H9 (cell line): ENCODE data around the gene HPS4. TPM values are rescaled to one million over a fixed set of nuclear protein-coding genes. Genes with fewer than 3 reads are reported as not detected.

Source experiments
- DNase-seq: peaks from one replicate; pipeline ENCODE4 v3.0.0-alpha.2; 2017
- H2AFZ ChIP-seq: one replicate; pipeline ENCODE4 v1.6.1; 2013; ENCODE audit warnings: mild to moderate bottlenecking, low read length, control low read depth, moderate library complexity
- H2AK5ac ChIP-seq: 2 replicates; pipeline ENCODE4 v1.6.1; 2013; ENCODE audit warnings: low read length, control low read depth, mixed read lengths; ENCODE audit not compliant: insufficient read length
- H2BK120ac ChIP-seq: one replicate; pipeline ENCODE4 v1.6.1; 2013; ENCODE audit warnings: low read depth, mild to moderate bottlenecking, low read length, control low read depth, inconsistent platforms; ENCODE audit not compliant: poor library complexity, severe bottlenecking
- H2BK12ac ChIP-seq: 2 replicates; pipeline ENCODE4 v1.6.1; 2013; ENCODE audit warnings: low read length, control low read depth, mixed read lengths, low read depth; ENCODE audit not compliant: insufficient read length
- H2BK15ac ChIP-seq: 2 replicates; pipeline ENCODE4 v1.6.1; 2013; ENCODE audit warnings: low read depth, low read length, control low read depth
- H2BK20ac ChIP-seq: one replicate; pipeline ENCODE4 v1.6.1; 2013; ENCODE audit warnings: low read depth, mild to moderate bottlenecking, low read length, control low read depth, inconsistent platforms; ENCODE audit not compliant: poor library complexity, severe bottlenecking
- H2BK5ac ChIP-seq: 2 replicates; pipeline ENCODE4 v1.6.1; 2013; ENCODE audit warnings: low read length, control low read depth, mixed read lengths; ENCODE audit not compliant: insufficient read length
- H3K14ac ChIP-seq: 2 replicates; pipeline ENCODE4 v1.6.1; 2013; ENCODE audit warnings: low read length, control low read depth; ENCODE audit not compliant: insufficient read depth
- H3K18ac ChIP-seq: 2 replicates; pipeline ENCODE4 v1.6.1; 2013; ENCODE audit warnings: low read depth, mild to moderate bottlenecking, mixed read lengths, low read length, control low read depth; ENCODE audit not compliant: insufficient read length
- H3K23ac ChIP-seq: 2 replicates; pipeline ENCODE4 v1.6.1; 2013; ENCODE audit warnings: low read length, control low read depth, mixed read lengths, low read depth; ENCODE audit not compliant: insufficient read length
- H3K23me2 ChIP-seq: 2 replicates; pipeline ENCODE4 v1.6.1; 2013; ENCODE audit warnings: low read depth, mild to moderate bottlenecking, mixed read lengths, low read length, control low read depth; ENCODE audit not compliant: insufficient read length, poor library complexity, severe bottlenecking
- H3K27ac ChIP-seq: 2 replicates; pipeline ENCODE4 v1.5.1; 2013; ENCODE audit warnings: low read length, control low read depth, mixed read lengths, low read depth; ENCODE audit not compliant: insufficient read length
- H3K27me3 ChIP-seq: 2 replicates; pipeline ENCODE4 v1.6.1; 2013; ENCODE audit warnings: low read length, control low read depth, inconsistent platforms; ENCODE audit not compliant: insufficient read depth
- H3K4ac ChIP-seq: 2 replicates; pipeline ENCODE4 v1.6.1; 2013; ENCODE audit warnings: low read depth, mild to moderate bottlenecking, control low read depth, inconsistent platforms, low read length, moderate library complexity
- H3K4me1 ChIP-seq: 2 replicates; pipeline ENCODE4 v1.6.1; 2013; ENCODE audit warnings: low read length, control low read depth, inconsistent platforms; ENCODE audit not compliant: insufficient read depth
- H3K4me2 ChIP-seq: 2 replicates; pipeline ENCODE4 v1.6.1; 2013; ENCODE audit warnings: low read length, control low read depth, mixed read lengths; ENCODE audit not compliant: insufficient read length, insufficient read depth
- H3K56ac ChIP-seq: 2 replicates; pipeline ENCODE4 v1.6.1; 2013; ENCODE audit warnings: low read depth, mild to moderate bottlenecking, mixed read lengths, low read length, control low read depth; ENCODE audit not compliant: insufficient read length
- H3K79me1 ChIP-seq: 2 replicates; pipeline ENCODE4 v1.6.1; 2013; ENCODE audit warnings: low read depth, mild to moderate bottlenecking, moderate library complexity, low read length, control low read depth, inconsistent platforms; ENCODE audit not compliant: insufficient read depth, poor library complexity, severe bottlenecking
- H3K79me2 ChIP-seq: 2 replicates; pipeline ENCODE4 v1.6.1; 2013; ENCODE audit warnings: low read length, control low read depth, inconsistent platforms; ENCODE audit not compliant: insufficient read depth
- H3K9ac ChIP-seq: 2 replicates; pipeline ENCODE4 v1.6.1; 2013; ENCODE audit warnings: low read length, control low read depth, mixed read lengths; ENCODE audit not compliant: insufficient read length; ENCODE audit errors: extremely low read depth
- H3K9me3 ChIP-seq: one replicate; pipeline ENCODE4 v1.6.1; 2013; ENCODE audit warnings: low read depth, low read length, inconsistent platforms; ENCODE audit not compliant: control insufficient read depth
- H3T11ph ChIP-seq: one replicate; pipeline ENCODE4 v1.6.1; 2013; ENCODE audit warnings: mild to moderate bottlenecking, low read length, control low read depth, inconsistent platforms
- H4K20me1 ChIP-seq: one replicate; pipeline ENCODE4 v1.6.1; 2013; ENCODE audit not compliant: control insufficient read depth, insufficient read length, insufficient read depth
- H4K5ac ChIP-seq: 2 replicates; pipeline ENCODE4 v1.6.1; 2013; ENCODE audit warnings: low read depth, mild to moderate bottlenecking, mixed read lengths, low read length, control low read depth; ENCODE audit not compliant: insufficient read length
- H4K8ac ChIP-seq: replicated peaks from 2 replicates; pipeline ENCODE4 v1.6.1; 2013; ENCODE audit warnings: low read length, control low read depth, mixed read lengths, low read depth; ENCODE audit not compliant: insufficient read length
- H4K91ac ChIP-seq: 2 replicates; pipeline ENCODE4 v1.6.1; 2013; ENCODE audit warnings: low read depth, mild to moderate bottlenecking, moderate library complexity, mixed read lengths, low read length, control low read depth; ENCODE audit not compliant: insufficient read length
- H3K27ac Mint-ChIP-seq, 3 experiments: 2 replicates in 2 of 3; 3 replicates in 1 of 3; pipeline ENCODE4 v1.8.0; 2020 to 2021; ENCODE audit warnings: mixed read lengths in 3 of 3, mild to moderate bottlenecking in 1 of 3, moderate library complexity in 1 of 3
- H3K27me3 Mint-ChIP-seq: 2 replicates; pipeline ENCODE4 v1.8.0; 2021; ENCODE audit warnings: low read depth, mild to moderate bottlenecking, moderate library complexity, mixed read lengths
- H3K36me3 Mint-ChIP-seq, 3 experiments: 2 replicates in 2 of 3; 3 replicates in 1 of 3; pipeline ENCODE4 v1.8.0; 2020 to 2021; ENCODE audit warnings: low read depth in 3 of 3, mixed read lengths in 3 of 3; ENCODE audit not compliant: insufficient read depth in 1 of 3
- H3K4me1 Mint-ChIP-seq, 2 experiments: 2 replicates each; pipeline ENCODE4 v1.8.0; 2020; ENCODE audit warnings: mixed read lengths in 2 of 2
- H3K4me3 Mint-ChIP-seq, 2 experiments: 2 replicates in 1 of 2; 3 replicates in 1 of 2; pipeline ENCODE4 v1.8.0; 2020 to 2021; ENCODE audit warnings: mild to moderate bottlenecking in 2 of 2, mixed read lengths in 2 of 2, moderate library complexity in 1 of 2
- H3K9me3 Mint-ChIP-seq, 2 experiments: 2 replicates in 1 of 2; 3 replicates in 1 of 2; pipeline ENCODE4 v1.8.0; 2020; ENCODE audit warnings: mild to moderate bottlenecking in 2 of 2, mixed read lengths in 2 of 2, moderate library complexity in 1 of 2
- CTCF ChIP-seq: fragments of 200-600 bp; sonication (generic); conservative IDR thresholded peaks from 3 replicates; pipeline ENCODE4 v1.8.0; 2021; ENCODE audit warnings: antibody characterized with exemption, mild to moderate bottlenecking
- WGBS: extraction: QIAGEN DNeasy Blood & Tissue Kit; methylation state at CpG from one replicate; pipeline ENCODE4 v1.1.7; 2013; ENCODE audit warnings: missing lambda C conversion rate, low lambda C conversion rate, mixed read lengths; ENCODE audit not compliant: insufficient read length; ENCODE audit errors: extremely low coverage; 5-methylcytosine and 5-hydroxymethylcytosine counted together
- total RNA-seq: library from RNA; stranded (reverse); gene quantifications from 2 replicates; pipeline ENCODE4 v1.2.1, GENCODE V29; 2021

Gene HPS4
- total RNA-seq, 1 experiment from 2014 or later = 26.2 TPM

GRCh38 chr22:26527167-26527566, 43.6 kb upstream of the HPS4 start:
- no peak overlapping the region for H3K27ac ChIP-seq
- H3K27me3 ChIP-seq = no peaks in the 10 kb centered on the region

More at GRCh38 chr22:26527167-26527566, 43.6 kb upstream of the HPS4 start:
- Histone ChIP-seq H3K79me1 (no peaks in the 10 kb centered on the region), H3K23me2 (no peaks in the 10 kb centered on the region), H3K56ac (no peak overlapping the region), H3K4me2 (no peak overlapping the region), H4K20me1 (no peaks in the 10 kb centered on the region), H3K4me1 (no peaks in the 10 kb centered on the region), H2BK120ac (no peak overlapping the region), H2AFZ (no peak overlapping the region), H2BK5ac (no peak overlapping the region), H4K91ac (no peak overlapping the region), H3K4ac (no peak overlapping the region), H3K23ac (no peak overlapping the region), H3K9ac (no peak overlapping the region), H3K79me2 (no peaks in the 10 kb centered on the region), H2BK15ac (no peak overlapping the region), H3K14ac (no peak overlapping the region), H2AK5ac (no peak overlapping the region), H3K18ac (no peak overlapping the region), H2BK12ac (no peak overlapping the region), H3T11ph (no peak overlapping the region), H3K9me3 (no peaks in the 10 kb centered on the region), H4K8ac (no peak overlapping the region), H4K5ac (no peak overlapping the region), H2BK20ac (no peak overlapping the region)
- no CpG with 5 or more reads among the region's 3 CpGs for WGBS
- Mint-ChIP-seq H3K27me3 (no peaks in the 10 kb centered on the region), H3K36me3 (peaks cover 27 to 74% (median 67%) of the 10 kb centered on the region in 3 experiments), H3K9me3 (no peaks in the 10 kb centered on the region), H3K27ac (peak overlapping the region in 1 of 3 experiments; percentile 66; a peak in 2 of 7 replicates), H3K4me3 (no peak overlapping the region), H3K4me1 (no peaks in the 10 kb centered on the region)
- no peak for DNase-seq
- TF ChIP-seq CTCF = no peak
